GM23338 (cell line): ENCODE data around the gene GPRC5C. TPM values are rescaled to one million over a fixed set of nuclear protein-coding genes. Genes with fewer than 3 reads are reported as not detected.

Experiments used
- ATAC-seq: fragments of 200-7000 bp; cut with Tn5 transposase; 3 replicates; pipeline ENCODE4 v1.9.1; 2020
- DNase-seq: peaks from one replicate; pipeline ENCODE4 v3.0.0-alpha.2; 2015; ENCODE audit warnings: low spot score
- H2AFZ ChIP-seq: fragments of 200-600 bp; sonication (generic); 2 replicates; pipeline ENCODE4 v1.8.0; 2016; ENCODE audit warnings: antibody characterized with exemption, mild to moderate bottlenecking, moderate library complexity
- H3F3A ChIP-seq: fragments of 200-600 bp; sonication (generic); replicated peaks from 2 replicates; pipeline ENCODE4 v1.8.0; 2017; ENCODE audit warnings: antibody characterized with exemption, mixed run types, low read depth
- H3K27ac ChIP-seq: fragments of 200-600 bp; sonication (generic); 2 replicates; pipeline ENCODE4 v1.6.1; 2016; ENCODE audit warnings: low read depth
- H3K27me3 ChIP-seq: fragments of 200-600 bp; sonication (generic); 2 replicates; pipeline ENCODE4 v1.8.0; 2016; ENCODE audit warnings: mild to moderate bottlenecking, mixed run types, moderate library complexity; ENCODE audit not compliant: insufficient read depth
- H3K36me3 ChIP-seq: fragments of 200-600 bp; sonication (generic); 2 replicates; pipeline ENCODE4 v1.8.0; 2016; ENCODE audit warnings: mild to moderate bottlenecking; ENCODE audit not compliant: insufficient read depth
- H3K4me1 ChIP-seq: fragments of 200-600 bp; sonication (generic); 2 replicates; pipeline ENCODE4 v1.8.0; 2016; ENCODE audit warnings: mild to moderate bottlenecking, moderate library complexity; ENCODE audit not compliant: insufficient read depth
- H3K4me2 ChIP-seq: fragments of 200-600 bp; sonication (generic); 2 replicates; pipeline ENCODE4 v1.7.1; 2017; ENCODE audit warnings: mixed run types
- H3K4me3 ChIP-seq: fragments of 200-600 bp; sonication (generic); 2 replicates; pipeline ENCODE4 v1.6.1; 2016; ENCODE audit warnings: mixed run types
- H3K79me2 ChIP-seq: fragments of 200-600 bp; sonication (generic); replicated peaks from 2 replicates; pipeline ENCODE4 v1.8.0; 2017; ENCODE audit warnings: mild to moderate bottlenecking; ENCODE audit not compliant: insufficient read depth
- H3K9me2 ChIP-seq: fragments of 200-600 bp; sonication (generic); 2 replicates; pipeline ENCODE4 v1.8.0; 2017; ENCODE audit not compliant: insufficient read depth
- H4K20me1 ChIP-seq: fragments of 200-600 bp; sonication (generic); replicated peaks from 2 replicates; pipeline ENCODE4 v1.8.0; 2017; ENCODE audit warnings: mild to moderate bottlenecking; ENCODE audit not compliant: insufficient read depth
- H3K27ac Mint-ChIP-seq: 2 replicates; pipeline ENCODE4 v1.8.0; 2020; ENCODE audit warnings: inconsistent platforms, mild to moderate bottlenecking, moderate library complexity, mixed read lengths
- H3K27me3 Mint-ChIP-seq: 3 replicates; pipeline ENCODE4 v1.8.0; 2022; ENCODE audit warnings: low read depth, mild to moderate bottlenecking, moderate library complexity, mixed read lengths, inconsistent platforms; ENCODE audit not compliant: insufficient read depth, poor library complexity
- H3K36me3 Mint-ChIP-seq: 3 replicates; pipeline ENCODE4 v1.8.0; 2021; ENCODE audit warnings: low read depth, mild to moderate bottlenecking, inconsistent platforms, moderate library complexity, mixed read lengths
- H3K4me1 Mint-ChIP-seq: 3 replicates; pipeline ENCODE4 v1.8.0; 2020; ENCODE audit warnings: mild to moderate bottlenecking, inconsistent platforms, mixed read lengths
- H3K4me3 Mint-ChIP-seq: 3 replicates; pipeline ENCODE4 v1.8.0; 2021; ENCODE audit warnings: moderate library complexity, mild to moderate bottlenecking, inconsistent platforms, mixed read lengths
- H3K9me3 Mint-ChIP-seq: 3 replicates; pipeline ENCODE4 v1.8.0; 2020; ENCODE audit warnings: moderate library complexity, mild to moderate bottlenecking, inconsistent platforms, mixed read lengths
- CTCF ChIP-seq, 2 experiments: fragments of 200-600 bp in 1 of 2; sonication (generic) in 1 of 2; conservative IDR thresholded peaks; 2 replicates each; pipeline versions ENCODE4 v1.5.1 to v1.6.1; 2016 to 2017; ENCODE audit warnings: antibody characterized with exemption in 2 of 2, low read depth in 2 of 2, mild to moderate bottlenecking in 2 of 2, moderate library complexity in 1 of 2
- ZNF462 ChIP-seq: fragments of 250-450 bp; sonication (Bioruptor Pico); IDR thresholded peaks from 2 replicates; pipeline ENCODE4 v1.5.0; 2020; ENCODE audit warnings: mild to moderate bottlenecking, moderate library complexity
- polyA plus RNA-seq: library from polyadenylated mRNA; unstranded; fragments of >200 nt; fragmentation: Nextera tagmentation; extraction: Ambion mirVana; gene quantifications from 2 replicates; pipeline ENCODE4 v1.2.1, GENCODE V29; 2016
- total RNA-seq: library from RNA; depleted of rRNA; stranded (reverse); fragments of >200 nt; shearing (Covaris generic); gene quantifications from 2 replicates; pipeline ENCODE4 v1.2.3, GENCODE V29; 2014

Gene GPRC5C
- total and polyA plus RNA-seq, 2 experiments from 2014 or later: 9.0 to 22.4 TPM

- TF ChIP-seq ZNF462 (CRISPR knock-in tag) (no peak), CTCF (conservative IDR thresholded peaks at IDR 0.05; ENCODE audit: low read depth in 2 of 2) (no peak)
Observed at GRCh38 chr17:74430385-74430705, 1.5 kb upstream of the GPRC5C start (continued).

- Histone ChIP-seq H3K27ac (peak overlapping the region; percentile 84), H3K36me3 (no peaks in the 10 kb centered on the region), H3K9me2 (no peaks in the 10 kb centered on the region), H4K20me1 (no peaks in the 10 kb centered on the region; the same call in 1 of the 2 replicates), H3K4me1 (peaks cover 31% of the 10 kb centered on the region), H3K4me2 (peak overlapping the region; percentile 95), H3F3A (0 out of 2 replicates have a peak, but pooled peaks cover 9% of the 10 kb centered on the region), H3K4me3 (peak overlapping the region; percentile 87), H3K79me2 (no peaks in the 10 kb centered on the region; the same call in none of the 2 replicates), H3K27me3 (peaks cover 44% of the 10 kb centered on the region), H2AFZ (peak overlapping the region; percentile 93)
- ATAC-seq (peak; percentile 30), DNase-seq (peak; percentile 80)
- H3K4me1 Mint-ChIP-seq: peaks cover 45% of the 10 kb centered on the region
- no peaks in the 10 kb centered on the region for H3K9me3 Mint-ChIP-seq
- peak overlapping the region; percentile 83 for H3K4me3 Mint-ChIP-seq
- peaks cover 45% of the 10 kb centered on the region for H3K27me3 Mint-ChIP-seq
- H3K27ac Mint-ChIP-seq: no peak overlapping the region
- H3K36me3 Mint-ChIP-seq: no peaks in the 10 kb centered on the region; the same call in 2 of the 3 replicates
- TF ChIP-seq ZNF462 (CRISPR knock-in tag) (no peak), CTCF (conservative IDR thresholded peaks at IDR 0.05; ENCODE audit: low read depth in 2 of 2) (no peak)
Observed at GRCh38 chr17:74430706-74431567, 951 bp upstream of the GPRC5C start.
